HEK293T (cell line): ENCODE results near the gene DEPP1.

Source experiments
- CTCF ChIA-PET: fragments of 350-600 bp; formaldehyde crosslinking; extraction: SDS; loops from one replicate; lab custom pipeline; 2021; ENCODE audit warnings: antibody characterized with exemption, inconsistent platforms; lab: Yijun Ruan, JAX
- POLR2A ChIA-PET: fragments of 350-600 bp; formaldehyde crosslinking; extraction: SDS; loops from one replicate; lab custom pipeline; 2020; ENCODE audit warnings: antibody characterized with exemption, inconsistent platforms; lab: Yijun Ruan, JAX
- DNase-seq: peaks from one replicate; pipeline ENCODE4 v3.0.0; 2012; ENCODE audit warnings: mixed read lengths; ENCODE audit errors: extremely low spot score
- ARNT ChIP-seq: fragments of 450-650 bp; IDR thresholded peaks from 2 replicates; pipeline ENCODE4 v1.6.1; 2017; ENCODE audit warnings: mild to moderate bottlenecking
- BHLHE40 ChIP-seq: fragments of 450-650 bp; IDR thresholded peaks from 2 replicates; pipeline ENCODE4 v1.6.1; 2016; ENCODE audit warnings: mild to moderate bottlenecking, moderate library complexity, borderline replicate concordance
- CTBP1 ChIP-seq: fragments of 450-650 bp; IDR thresholded peaks from 2 replicates; pipeline ENCODE4 v1.6.1; 2016; ENCODE audit warnings: borderline replicate concordance
- ELF4 ChIP-seq: fragments of 450-650 bp; IDR thresholded peaks from 2 replicates; pipeline ENCODE4 v1.6.1; 2017; ENCODE audit warnings: antibody characterized with exemption
- FOXA1 ChIP-seq: fragments of 450-650 bp; IDR thresholded peaks from 2 replicates; pipeline ENCODE4 v1.6.1; 2016; ENCODE audit warnings: mild to moderate bottlenecking
- FOXK2 ChIP-seq: fragments of 450-650 bp; IDR thresholded peaks from 2 replicates; pipeline ENCODE4 v1.6.1; 2016; ENCODE audit warnings: mild to moderate bottlenecking
- FOXM1 ChIP-seq: fragments of 450-650 bp; IDR thresholded peaks from 2 replicates; pipeline ENCODE4 v1.6.1; 2017; ENCODE audit warnings: mild to moderate bottlenecking, borderline replicate concordance
- HDGF ChIP-seq: fragments of 450-650 bp; IDR thresholded peaks from 2 replicates; pipeline ENCODE4 v1.6.1; 2017; ENCODE audit warnings: antibody characterized with exemption, borderline replicate concordance
- L3MBTL2 ChIP-seq: fragments of 450-650 bp; conservative IDR thresholded peaks from 2 replicates; pipeline ENCODE4 v1.6.1; 2016; ENCODE audit warnings: mild to moderate bottlenecking
- LEF1 ChIP-seq: fragments of 450-650 bp; IDR thresholded peaks from 2 replicates; pipeline ENCODE4 v1.6.1; 2017; ENCODE audit warnings: mild to moderate bottlenecking, borderline replicate concordance
- NFRKB ChIP-seq: fragments of 450-650 bp; IDR thresholded peaks from 2 replicates; pipeline ENCODE4 v1.6.1; 2016; ENCODE audit warnings: mild to moderate bottlenecking, moderate library complexity
- PKNOX1 ChIP-seq: fragments of 450-650 bp; IDR thresholded peaks from 2 replicates; pipeline ENCODE4 v1.6.1; 2016
- SP1 ChIP-seq: fragments of 450-650 bp; IDR thresholded peaks from 2 replicates; pipeline ENCODE4 v1.6.1; 2017
- SUZ12 ChIP-seq: fragments of 450-650 bp; IDR thresholded peaks from 2 replicates; pipeline ENCODE4 v1.6.1; 2016; ENCODE audit warnings: mild to moderate bottlenecking
- TARDBP ChIP-seq: fragments of 450-650 bp; IDR thresholded peaks from 2 replicates; pipeline ENCODE4 v1.6.1; 2016
- ZNF384 ChIP-seq: fragments of 450-650 bp; IDR thresholded peaks from 2 replicates; pipeline ENCODE4 v1.6.1; 2016

Gene DEPP1

GRCh38 chr10:44978213-44978569 lies 418 bp downstream of the DEPP1 start:
- ChIA-PET POLR2A (interaction anchor here (1.4 to 1.8 kb wide), 2 partner anchors 19 to 23 kb away, joined by 5 to 9 read pairs; partner anchors contain the start of genes RASSF4 and ZNF22), CTCF (interaction anchor here (1.0 kb wide), 1 partner anchor 21 kb away, joined by 4 read pairs; no protein-coding TSS in a partner anchor)
- TF ChIP-seq L3MBTL2 (no peak), ELF4 (no peak), FOXM1 (no peak), SP1 (no peak), LEF1 (no peak), CTBP1 (no peak), BHLHE40 (no peak), NFRKB (no peak), TARDBP (no peak), ARNT (no peak), ZNF384 (no peak), FOXK2 (no peak), HDGF (no peak), FOXA1 (no peak), SUZ12 (no peak), PKNOX1 (no peak)
- DNase-seq: no peak

GRCh38 chr10:44977287-44978212 lies 1.1 kb downstream of the DEPP1 start:
- POLR2A ChIA-PET: interaction anchor here (1.8 kb wide), 1 partner anchor 23 kb away, joined by 9 read pairs; the partner anchor contains the start of gene ZNF22
- CTCF ChIA-PET: interaction anchor here (1.0 kb wide), 1 partner anchor 22 kb away, joined by 4 read pairs; no protein-coding TSS in a partner anchor
- TF ChIP-seq HDGF: no peak
- no peak for TF ChIP-seq SP1
- no peak for TF ChIP-seq FOXM1
- no peak for TF ChIP-seq TARDBP
- TF ChIP-seq SUZ12: no peak
- TF ChIP-seq L3MBTL2: no peak
- TF ChIP-seq LEF1: no peak
- no peak for TF ChIP-seq FOXK2
- TF ChIP-seq CTBP1: no peak
- TF ChIP-seq ARNT: no peak
- TF ChIP-seq NFRKB: no peak
- TF ChIP-seq BHLHE40: no peak
- no peak for DNase-seq

GRCh38 chr10:44976352-44977198 lies 2.0 kb downstream of the DEPP1 start:
- no peak for DNase-seq
- TF ChIP-seq FOXK2 (no peak), PKNOX1 (no peak), SP1 (no peak), SUZ12 (no peak), L3MBTL2 (no peak), TARDBP (no peak), BHLHE40 (no peak), CTBP1 (no peak), ZNF384 (no peak), FOXM1 (no peak), ARNT (no peak), FOXA1 (no peak), LEF1 (no peak), NFRKB (no peak), HDGF (no peak), ELF4 (no peak)
- ChIA-PET POLR2A (interaction anchor here (1.0 to 1.4 kb wide), 2 partner anchors 9 to 13 kb away, joined by 3 to 4 read pairs; no protein-coding TSS in a partner anchor), CTCF (interaction anchor here (0.5 to 1.0 kb wide), 2 partner anchors 10 to 192 kb away, joined by 3 read pairs; no protein-coding TSS in a partner anchor)

- ChIA-PET POLR2A (interaction anchor here (1.0 to 1.4 kb wide), 2 partner anchors 10 to 12 kb away, joined by 3 to 4 read pairs; no protein-coding TSS in a partner anchor), CTCF (interaction anchor here (0.5 to 1.0 kb wide), 5 partner anchors 9 to 193 kb away, joined by 3 read pairs; partner anchors contain the start of gene RASSF4)
- TF ChIP-seq HDGF: no peak
- no peak for TF ChIP-seq FOXA1
- no peak for TF ChIP-seq FOXK2
- TF ChIP-seq TARDBP: no peak
- no peak for TF ChIP-seq BHLHE40
- no peak for TF ChIP-seq FOXM1
- TF ChIP-seq PKNOX1: no peak
- no peak for TF ChIP-seq ELF4
- no peak for TF ChIP-seq NFRKB
- no peak for TF ChIP-seq ARNT
- TF ChIP-seq CTBP1: no peak
- no peak for TF ChIP-seq L3MBTL2
- TF ChIP-seq LEF1: no peak
- no peak for TF ChIP-seq SUZ12
- DNase-seq: no peak
These were observed 2.9 kb downstream of the DEPP1 start for GRCh38 chr10:44975431-44976331.
